IPS-15b (cell line): ENCODE results near the gene MGAT1.
"Not testable (repeated sequence)": the region's sequence is repeated elsewhere in the genome, so short reads cannot be mapped to it uniquely, and the experiment has no call there.

Source experiments
- H3K27me3 ChIP-seq: one replicate; pipeline ENCODE4 v1.6.1; 2013; ENCODE audit warnings: low read length; ENCODE audit not compliant: control insufficient read depth, insufficient read depth
- H3K36me3 ChIP-seq: one replicate; pipeline ENCODE4 v1.6.1; 2013; ENCODE audit warnings: low read length; ENCODE audit not compliant: control insufficient read depth, insufficient read depth
- H3K4me1 ChIP-seq: one replicate; pipeline ENCODE4 v1.6.1; 2013; ENCODE audit warnings: mild to moderate bottlenecking, low read length; ENCODE audit not compliant: control insufficient read depth, insufficient read depth
- H3K4me3 ChIP-seq: one replicate; pipeline ENCODE4 v1.5.1; 2013; ENCODE audit warnings: low read depth, low read length
- H3K9ac ChIP-seq: one replicate; pipeline ENCODE4 v1.6.1; 2013; ENCODE audit warnings: low read depth, mild to moderate bottlenecking, low read length
- H3K9me3 ChIP-seq: one replicate; pipeline ENCODE4 v1.6.1; 2013; ENCODE audit warnings: mild to moderate bottlenecking, low read length; ENCODE audit not compliant: control insufficient read depth, insufficient read depth

Gene MGAT1

DNA sequence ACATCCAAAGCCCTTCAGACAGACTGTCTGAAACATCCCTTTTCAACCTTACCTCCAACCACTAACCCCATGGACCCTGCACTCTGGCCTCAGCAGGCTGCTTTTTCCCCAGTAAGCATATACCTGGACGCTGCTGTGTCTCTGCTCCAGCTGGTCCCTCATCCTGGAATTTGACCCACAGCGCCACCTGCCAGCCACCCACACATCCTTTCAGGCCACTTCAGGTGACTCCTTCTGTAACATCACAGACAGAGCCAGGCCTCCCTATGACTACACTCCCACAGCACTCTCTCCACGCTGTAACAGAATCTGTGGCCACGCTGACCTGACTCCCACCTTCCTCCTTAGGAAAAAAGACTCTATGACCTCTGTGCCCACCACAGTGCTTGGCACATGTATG, 3.4 kb downstream of the MGAT1 start:
- Histone ChIP-seq H3K9ac (no peak overlapping the region), H3K4me3 (no peak overlapping the region), H3K4me1 (peaks cover 10% of the 10 kb centered on the region), H3K27me3 (no peaks in the 10 kb centered on the region), H3K9me3 (no peaks in the 10 kb centered on the region), H3K36me3 (no peaks in the 10 kb centered on the region)

DNA sequence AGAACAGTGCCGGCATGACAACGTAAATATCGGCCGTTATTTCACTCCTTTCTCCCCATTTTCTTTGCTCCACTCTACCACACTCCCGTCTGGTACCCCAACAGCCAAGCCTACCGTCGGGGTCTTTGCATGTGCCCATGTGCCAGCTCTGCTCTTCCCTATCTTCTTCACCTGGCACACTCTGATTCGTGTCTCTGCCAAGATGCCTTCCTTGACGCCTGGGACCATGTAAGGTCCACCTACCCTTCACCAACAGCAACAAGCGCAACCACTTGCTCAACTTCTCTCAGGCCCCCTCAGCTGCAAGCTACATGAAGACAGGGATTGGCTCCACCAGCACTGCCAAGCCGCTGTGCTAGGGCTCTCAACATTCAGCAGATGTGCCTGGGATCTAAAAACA, 4.4 kb downstream of the MGAT1 start:
- no peaks in the 10 kb centered on the region for H3K9me3 ChIP-seq
- peaks cover 7% of the 10 kb centered on the region for H3K4me1 ChIP-seq
- H3K9ac ChIP-seq, result no peak overlapping the region
- H3K36me3 ChIP-seq, result no peaks in the 10 kb centered on the region
- no peaks in the 10 kb centered on the region for H3K27me3 ChIP-seq
- no peak overlapping the region for H3K4me3 ChIP-seq

DNA sequence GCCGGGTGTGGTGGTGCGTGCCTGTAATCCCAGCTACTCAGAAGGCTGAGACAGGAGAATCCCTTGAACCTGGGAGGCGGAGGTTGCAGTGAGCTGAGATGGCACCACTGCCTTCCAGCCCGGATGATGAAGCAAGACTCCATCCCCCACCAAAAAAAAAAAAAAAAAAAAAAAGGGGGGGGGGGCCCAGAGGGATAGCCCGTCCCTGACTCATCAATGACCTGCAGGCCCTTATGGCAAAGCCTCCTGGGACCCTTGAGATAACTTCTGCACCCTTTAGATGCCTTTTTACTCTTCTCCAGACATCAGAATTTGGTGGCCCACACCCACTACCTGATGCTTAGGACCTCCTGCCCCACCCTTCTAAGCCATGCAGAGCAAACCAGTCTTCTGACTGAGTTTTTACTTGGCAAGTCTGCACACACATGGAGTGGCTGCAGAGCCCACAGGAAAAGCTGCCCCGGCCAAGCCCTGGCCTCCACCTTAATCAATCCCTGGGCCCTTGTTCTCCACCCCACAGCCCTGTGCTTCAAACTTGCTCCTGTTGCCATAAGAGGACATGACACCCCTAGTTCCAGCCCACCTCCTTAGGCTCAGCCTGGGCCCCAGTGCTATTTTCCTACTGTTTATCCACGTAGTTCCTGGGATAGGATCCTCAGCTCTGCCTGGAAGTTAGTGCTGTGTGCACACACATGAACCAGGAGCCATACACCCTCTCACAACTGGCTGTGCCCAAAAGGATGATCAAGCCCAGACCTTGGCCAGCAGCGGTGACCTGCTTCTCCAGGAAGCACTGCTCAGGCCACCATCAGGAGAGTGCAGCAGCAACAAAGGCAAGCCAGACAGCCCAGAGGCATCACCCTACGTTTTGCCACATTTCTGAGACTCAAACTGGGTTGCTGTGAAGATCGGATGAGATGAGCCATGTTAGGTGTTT, 5.1 kb downstream of the MGAT1 start:
- Histone ChIP-seq H3K9ac (no peak overlapping the region), H3K36me3 (peaks cover 1% of the 10 kb centered on the region), H3K27me3 (no peaks in the 10 kb centered on the region), H3K4me1 (peaks cover 7% of the 10 kb centered on the region), H3K9me3 (no peaks in the 10 kb centered on the region), H3K4me3 (no peak overlapping the region)

- no peaks in the 10 kb centered on the region for H3K9me3 ChIP-seq
- no peak overlapping the region for H3K4me3 ChIP-seq
- no peak overlapping the region for H3K9ac ChIP-seq
- no peaks in the 10 kb centered on the region for H3K27me3 ChIP-seq
- H3K4me1 ChIP-seq, result peaks cover 2% of the 10 kb centered on the region
- H3K36me3 ChIP-seq, result peaks cover 15% of the 10 kb centered on the region
Measured at GRCh38 chr5:180795771-180796313, 6.8 kb downstream of the MGAT1 start.

- H3K9ac ChIP-seq, result no peak overlapping the region
- no peaks in the 10 kb centered on the region for H3K27me3 ChIP-seq
- H3K4me3 ChIP-seq, result no peak overlapping the region
- peaks cover 20% of the 10 kb centered on the region for H3K36me3 ChIP-seq
- no peaks in the 10 kb centered on the region for H3K9me3 ChIP-seq
- peaks cover 2% of the 10 kb centered on the region for H3K4me1 ChIP-seq
Measured at GRCh38 chr5:180792965-180793287, 9.7 kb downstream of the MGAT1 start.

- no peaks in the 10 kb centered on the region for H3K9me3 ChIP-seq
- no peak overlapping the region for H3K9ac ChIP-seq
- no peaks in the 10 kb centered on the region for H3K27me3 ChIP-seq
- H3K4me1 ChIP-seq, result peaks cover 2% of the 10 kb centered on the region
- no peak overlapping the region for H3K4me3 ChIP-seq
- H3K36me3 ChIP-seq, result peaks cover 20% of the 10 kb centered on the region
Measured at GRCh38 chr5:180792287-180792964, 10.2 kb downstream of the MGAT1 start.

DNA sequence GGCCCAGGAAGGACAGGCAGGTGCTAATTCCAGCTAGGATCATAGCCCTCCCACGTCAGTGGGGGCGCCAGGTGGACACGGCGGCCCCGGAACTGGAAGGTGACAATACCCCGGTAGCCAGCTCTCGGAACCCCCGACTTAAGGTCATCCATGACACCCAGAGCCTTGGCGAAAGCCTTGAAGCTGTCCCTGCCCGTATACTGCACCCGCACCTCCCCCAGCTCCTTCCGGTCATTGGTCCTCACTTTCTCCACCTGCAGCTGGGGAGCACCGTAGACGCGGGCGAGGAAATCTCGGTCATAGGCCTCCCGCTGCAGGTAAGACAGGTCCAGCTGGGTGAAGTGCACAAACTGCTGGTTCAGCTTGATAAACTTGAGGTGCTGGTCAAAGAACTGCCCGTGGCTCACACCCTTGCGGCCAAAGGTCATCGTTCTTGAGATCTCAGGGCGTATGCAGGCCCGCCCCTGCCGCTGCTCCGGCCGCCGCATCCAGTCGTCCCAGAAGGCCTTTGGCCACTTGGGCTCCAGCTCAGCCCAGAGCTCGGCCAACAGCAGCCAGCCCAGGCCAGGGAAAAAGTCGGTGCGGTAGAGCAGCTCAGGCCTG, 10.9 kb downstream of the MGAT1 start:
- Histone ChIP-seq H3K27me3 (no peaks in the 10 kb centered on the region), H3K9me3 (no peaks in the 10 kb centered on the region), H3K36me3 (peaks cover 20% of the 10 kb centered on the region), H3K4me1 (peaks cover 3% of the 10 kb centered on the region), H3K9ac (no peak overlapping the region), H3K4me3 (no peak overlapping the region)

DNA sequence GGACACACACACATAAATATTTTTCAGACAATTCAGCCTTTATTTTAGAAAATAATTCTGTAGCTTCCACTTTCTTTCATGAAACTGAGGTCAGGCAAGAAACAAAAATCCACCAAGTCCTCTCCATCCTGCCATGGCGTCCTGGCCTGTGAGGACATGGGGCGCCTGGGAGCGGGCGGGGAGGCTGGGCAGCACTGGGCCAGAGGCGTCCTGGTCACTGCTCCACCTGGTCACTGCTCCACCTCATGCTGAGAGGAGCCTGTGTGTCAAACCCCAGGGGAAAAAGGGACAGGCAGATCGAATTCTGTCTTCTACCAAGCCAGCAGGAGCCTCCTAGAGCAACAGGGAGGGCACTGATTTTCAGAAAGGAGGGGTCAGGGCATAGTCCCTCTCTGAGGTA, 12.1 kb downstream of the MGAT1 start:
- Histone ChIP-seq H3K36me3 (peaks cover 20% of the 10 kb centered on the region), H3K4me1 (peaks cover 12% of the 10 kb centered on the region), H3K9ac (no peak overlapping the region), H3K9me3 (no peaks in the 10 kb centered on the region), H3K4me3 (no peak overlapping the region), H3K27me3 (no peaks in the 10 kb centered on the region)

GRCh38 chr5:180790020-180790419, 12.6 kb downstream of the MGAT1 start:
- Histone ChIP-seq H3K36me3 (peaks cover 20% of the 10 kb centered on the region), H3K9ac (no peak overlapping the region), H3K4me3 (no peak overlapping the region), H3K9me3 (no peaks in the 10 kb centered on the region), H3K4me1 (peaks cover 17% of the 10 kb centered on the region), H3K27me3 (no peaks in the 10 kb centered on the region)

DNA sequence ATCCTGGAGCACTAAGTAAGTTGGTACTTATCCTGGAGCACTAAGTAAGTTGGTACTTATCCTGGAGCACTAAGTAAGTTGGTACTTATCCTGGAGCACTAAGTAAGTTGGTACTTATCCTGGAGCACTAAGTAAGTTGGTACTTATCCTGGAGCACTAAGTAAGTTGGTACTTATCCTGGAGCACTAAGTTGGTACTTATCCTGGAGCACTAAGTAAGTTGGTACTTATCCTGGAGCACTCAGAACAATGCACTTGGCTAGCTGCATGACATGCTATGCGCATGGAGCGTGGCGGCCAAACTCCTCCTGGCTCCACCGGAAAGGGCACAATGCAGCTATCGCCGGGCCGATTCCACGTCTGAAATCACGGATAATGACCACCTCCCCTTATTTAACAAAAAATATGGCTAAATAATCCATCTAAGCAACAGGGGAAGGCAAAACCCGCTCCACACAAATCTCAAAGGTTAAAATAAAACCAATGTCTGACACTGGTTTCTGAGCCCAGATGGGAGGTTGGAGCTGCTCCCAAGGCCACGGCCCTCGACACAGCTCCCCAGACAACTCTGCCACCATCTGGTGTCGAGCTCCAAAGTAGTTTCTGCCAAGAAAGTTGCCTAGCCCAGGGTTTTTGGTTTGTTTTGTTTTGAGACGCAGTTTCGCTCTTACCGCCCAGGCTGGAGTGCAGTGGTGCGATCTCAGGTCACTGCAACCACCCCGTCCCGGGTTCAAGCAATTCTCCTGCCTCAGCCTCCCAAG, 13.8 kb downstream of the MGAT1 start:
- not testable (repeated sequence) for H3K4me3 ChIP-seq, H3K9me3 ChIP-seq, H3K27me3 ChIP-seq, H3K9ac ChIP-seq
- H3K4me1 ChIP-seq, result peaks cover 17% of the 10 kb centered on the region
- H3K36me3 ChIP-seq, result peaks cover 20% of the 10 kb centered on the region

GRCh38 chr5:180787711-180788431, 14.7 kb downstream of the MGAT1 start:
- Histone ChIP-seq H3K4me3 (no peak overlapping the region), H3K27me3 (no peaks in the 10 kb centered on the region), H3K9ac (no peak overlapping the region), H3K9me3 (no peaks in the 10 kb centered on the region), H3K4me1 (peaks cover 17% of the 10 kb centered on the region), H3K36me3 (peaks cover 20% of the 10 kb centered on the region)
